Mucosa of descending colon (tissue), 3 donors: ENCODE data around the gene ADAM23. TPM values are rescaled to one million over a fixed set of nuclear protein-coding genes. Genes with fewer than 3 reads are reported as not detected.

ENCODE experiments used
- ATAC-seq: fragments of 200-7000 bp; cut with Tn5 transposase; one replicate; pipeline ENCODE4 v1.9.1; 2020; ENCODE audit warnings: mild to moderate bottlenecking, moderate library complexity
- DNase-seq, 3 donors: peaks; one replicate each; pipeline ENCODE4 v3.0.0-alpha.2; 2020
- H3K36me3 ChIP-seq: fragments of 200-600 bp; one replicate; pipeline ENCODE4 v1.8.0; 2021; ENCODE audit warnings: low read depth, mild to moderate bottlenecking
- H3K4me1 ChIP-seq: fragments of 200-600 bp; one replicate; pipeline ENCODE4 v1.8.0; 2021; ENCODE audit warnings: low read depth, mild to moderate bottlenecking
- H3K4me3 ChIP-seq: fragments of 200-600 bp; one replicate; pipeline ENCODE4 v1.8.0; 2021; ENCODE audit warnings: mild to moderate bottlenecking
- H3K9me3 ChIP-seq: fragments of 200-600 bp; one replicate; pipeline ENCODE4 v1.8.0; 2021; ENCODE audit warnings: mild to moderate bottlenecking
- intact Hi-C, 2 donors: fragments of 100-400 bp; cut with DNase I in 1 of 2; cut with micrococcal nuclease in 1 of 2; formaldehyde crosslinking; loops; one replicate each; pipeline versions ENCODE4 v1.11.0 to v1.11.1; 2022; cut with DNase I, micrococcal nuclease
- total RNA-seq, 3 donors: library from RNA; stranded (reverse); fragmentation: NEBNext Ultra II Directional in 2 of 3; extraction: Animal tissue kit (Norgen Biotek cat#: 25700) in 2 of 3; gene quantifications; one replicate each; pipeline versions ENCODE4 v1.2.1 to v1.2.4, GENCODE V29; 2021 to 2023
- TF ChIP-seq, protein P1 (sequence below): fragments of 200-600 bp; IDR thresholded peaks from one replicate; pipeline ENCODE4 v1.8.0; 2022; ENCODE audit warnings: antibody characterized with exemption, mild to moderate bottlenecking
- donor health status: DM: no; HTN: no; CAD: no; lungs with moderate emphysema.
- donor health status: DM: no; HTN: no; CAD: no.
- donor health status: DM: no; HTN: yes; CAD: no.

The ADAM23 gene
- total RNA-seq, 3 donors from 2014 or later = 1.2 to 2.7 (median 1.4) TPM

DNA sequence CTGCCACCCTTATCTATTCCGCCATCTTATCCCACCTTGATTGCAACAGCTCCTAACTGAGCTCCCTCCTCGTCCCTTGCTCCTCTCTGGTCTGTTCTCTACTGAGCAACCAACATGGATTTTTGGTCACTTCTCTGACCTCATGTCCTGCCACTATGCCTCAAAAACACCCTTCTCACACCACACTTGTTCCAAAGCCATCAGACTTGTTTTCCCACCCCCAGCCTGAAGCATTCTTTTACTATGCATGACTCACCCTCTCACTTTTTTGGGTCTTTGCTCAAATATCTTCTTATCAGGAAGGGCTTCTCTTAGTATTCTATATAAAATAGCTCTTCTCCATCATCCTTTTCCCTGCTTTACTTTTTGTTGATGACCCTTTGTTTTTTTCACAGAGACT is 196.3 kb downstream of the ADAM23 start:
- no peak overlapping the region for H3K4me3 ChIP-seq
- ATAC-seq (no peak), DNase-seq (no peak)
- H3K36me3 ChIP-seq = no peaks in the 10 kb centered on the region
- H3K9me3 ChIP-seq = no peaks in the 10 kb centered on the region
- intact Hi-C loops = no loop called here
- no peaks in the 10 kb centered on the region for H3K4me1 ChIP-seq
- TF ChIP-seq, protein P1, sequence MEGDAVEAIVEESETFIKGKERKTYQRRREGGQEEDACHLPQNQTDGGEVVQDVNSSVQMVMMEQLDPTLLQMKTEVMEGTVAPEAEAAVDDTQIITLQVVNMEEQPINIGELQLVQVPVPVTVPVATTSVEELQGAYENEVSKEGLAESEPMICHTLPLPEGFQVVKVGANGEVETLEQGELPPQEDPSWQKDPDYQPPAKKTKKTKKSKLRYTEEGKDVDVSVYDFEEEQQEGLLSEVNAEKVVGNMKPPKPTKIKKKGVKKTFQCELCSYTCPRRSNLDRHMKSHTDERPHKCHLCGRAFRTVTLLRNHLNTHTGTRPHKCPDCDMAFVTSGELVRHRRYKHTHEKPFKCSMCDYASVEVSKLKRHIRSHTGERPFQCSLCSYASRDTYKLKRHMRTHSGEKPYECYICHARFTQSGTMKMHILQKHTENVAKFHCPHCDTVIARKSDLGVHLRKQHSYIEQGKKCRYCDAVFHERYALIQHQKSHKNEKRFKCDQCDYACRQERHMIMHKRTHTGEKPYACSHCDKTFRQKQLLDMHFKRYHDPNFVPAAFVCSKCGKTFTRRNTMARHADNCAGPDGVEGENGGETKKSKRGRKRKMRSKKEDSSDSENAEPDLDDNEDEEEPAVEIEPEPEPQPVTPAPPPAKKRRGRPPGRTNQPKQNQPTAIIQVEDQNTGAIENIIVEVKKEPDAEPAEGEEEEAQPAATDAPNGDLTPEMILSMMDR = no peak

DNA sequence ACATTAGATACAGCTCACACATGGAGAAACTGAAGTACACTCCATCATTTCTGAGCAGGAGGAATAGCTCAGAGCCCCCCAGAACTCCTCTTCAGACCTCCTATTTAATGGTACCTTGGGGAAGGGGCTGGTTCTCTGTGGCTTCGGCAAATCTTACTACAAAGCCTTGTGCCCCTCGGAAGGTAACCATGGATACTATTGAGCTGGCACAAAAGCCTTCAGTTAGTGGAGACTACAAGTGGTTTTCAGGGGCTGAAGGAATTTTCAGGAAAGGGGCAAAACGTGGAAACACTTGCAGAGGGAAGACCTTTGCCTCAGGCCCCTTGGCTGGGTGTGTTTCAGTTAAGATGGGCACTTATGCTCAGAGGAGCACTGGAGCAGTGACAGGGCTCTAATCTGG is 197.9 kb downstream of the ADAM23 start:
- TF ChIP-seq, protein P1 = no peak
- ATAC-seq (no peak), DNase-seq (no peak)
- H3K36me3 ChIP-seq = no peaks in the 10 kb centered on the region
- no peak overlapping the region for H3K4me3 ChIP-seq
- H3K4me1 ChIP-seq = no peaks in the 10 kb centered on the region
- intact Hi-C loops = no loop called here
- no peaks in the 10 kb centered on the region for H3K9me3 ChIP-seq

DNA sequence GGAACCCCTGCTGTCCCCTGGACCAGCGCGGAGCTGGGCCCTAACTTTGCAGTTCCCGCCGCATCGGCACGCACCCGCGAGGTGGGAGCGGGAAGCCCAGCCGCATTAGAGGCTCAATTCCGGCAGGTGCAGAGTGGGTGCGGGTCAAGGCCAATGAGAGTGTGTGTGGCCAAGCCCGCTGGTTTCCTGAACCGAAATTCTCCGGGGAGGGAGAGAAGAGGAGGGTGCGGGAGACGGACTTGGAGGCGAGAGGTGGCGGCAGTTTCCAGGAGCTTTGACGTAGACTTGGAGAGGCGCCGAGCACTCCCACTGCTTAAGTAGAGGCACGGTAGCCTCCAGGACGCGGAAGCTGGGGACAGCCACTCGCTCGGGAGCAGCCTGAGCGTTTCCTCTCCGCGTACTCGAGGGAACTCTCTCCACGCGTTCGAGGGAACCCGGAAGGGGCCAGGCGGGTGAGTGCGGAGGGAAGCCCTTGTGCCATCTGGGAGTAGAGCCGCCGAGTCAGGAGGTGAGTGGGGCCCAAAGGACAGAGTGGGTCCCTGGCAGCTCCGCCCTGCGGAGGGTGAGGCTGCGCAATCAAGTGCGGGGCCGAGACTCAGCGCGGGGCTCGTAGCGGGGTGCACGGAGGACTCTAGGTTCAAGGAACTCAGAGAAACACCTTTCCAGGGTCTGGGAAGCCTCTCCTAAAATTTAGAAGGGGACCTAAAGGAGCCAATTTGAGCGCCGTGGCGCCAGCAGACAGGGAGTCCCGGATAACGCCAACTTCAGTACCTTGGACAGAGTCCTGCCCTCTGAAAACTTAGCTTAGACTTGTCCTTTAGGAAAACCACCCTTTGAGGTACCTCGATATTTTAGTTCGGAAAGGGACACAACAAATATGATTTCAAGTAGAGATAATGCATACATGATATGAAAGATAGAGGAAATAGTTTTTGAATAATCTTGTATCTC is 199.0 kb downstream of the ADAM23 start, which contains the start of gene FAM237A:
Gene FAM237A (plus strand): TSS at position 413 of the 951 bp plus-strand sequence. CDS start 1,750 bp downstream, outside the sequence.
- ATAC-seq = no peak

DNA sequence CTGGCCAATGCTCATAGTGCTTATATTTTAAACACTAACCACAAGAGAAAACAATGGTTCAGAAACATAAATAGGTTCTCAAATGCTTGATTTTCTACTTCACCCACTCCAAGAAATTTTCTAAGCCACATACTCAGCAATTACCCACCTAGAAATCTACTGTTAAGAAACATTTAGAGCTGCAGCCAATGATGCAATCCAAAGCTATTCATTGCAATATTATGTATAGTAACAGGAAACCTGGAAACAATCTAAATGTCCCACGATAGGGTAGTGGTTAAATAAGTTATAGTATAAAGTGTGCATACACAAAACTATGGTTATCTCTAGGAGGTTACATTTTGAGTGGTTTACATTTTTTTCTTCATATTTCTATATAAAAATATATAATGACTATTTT is 204.7 kb downstream of the ADAM23 start:
- Histone ChIP-seq H3K4me3 (no peak overlapping the region), H3K36me3 (no peaks in the 10 kb centered on the region), H3K9me3 (no peaks in the 10 kb centered on the region), H3K4me1 (no peaks in the 10 kb centered on the region)
- intact Hi-C loops = no loop called here
- no peak for ATAC-seq
- DNase-seq = no peak
- TF ChIP-seq, protein P1 = no peak

More for the DNA sequence above, 199.0 kb downstream of the ADAM23 start, which contains the start of gene FAM237A:
- intact Hi-C loops = no loop called here
- Histone ChIP-seq H3K4me1 (no peaks in the 10 kb centered on the region), H3K36me3 (no peaks in the 10 kb centered on the region), H3K4me3 (no peak within 1 kb of the TSS), H3K9me3 (no peaks in the 10 kb centered on the region)
- peak in 2 of 3 donors; percentile 36 to 42 for DNase-seq
- TF ChIP-seq, protein P1 = no peak

DNA sequence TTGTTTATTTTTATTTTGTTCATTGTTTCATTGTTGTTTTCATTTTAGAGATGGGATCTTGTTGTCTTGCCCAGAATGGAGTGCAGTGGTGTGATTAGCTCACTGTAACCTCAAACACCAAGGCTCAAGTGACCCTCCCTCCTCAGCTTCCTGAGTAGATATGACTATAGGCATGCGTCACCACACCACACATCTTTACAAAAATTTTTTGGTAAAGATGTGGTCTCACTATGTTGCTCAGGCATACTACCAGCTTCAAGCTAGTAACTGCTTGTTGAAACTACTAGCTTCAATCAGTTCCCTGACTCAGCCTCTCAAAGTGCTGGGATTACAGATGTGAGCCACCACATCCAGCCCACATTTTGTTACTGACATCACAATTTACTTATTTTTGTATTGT is 213.8 kb downstream of the ADAM23 start:
- H3K4me3 ChIP-seq = no peak overlapping the region
- TF ChIP-seq, protein P1 = no peak
- intact Hi-C loops = no loop called here
- H3K9me3 ChIP-seq = no peaks in the 10 kb centered on the region
- no peaks in the 10 kb centered on the region for H3K36me3 ChIP-seq
- no peaks in the 10 kb centered on the region for H3K4me1 ChIP-seq
- no peak for DNase-seq
- ATAC-seq = no peak
